Lower lobe of right lung (tissue), 2 donors: ENCODE measurements around the gene GABRB3. TPM values are rescaled to one million over a fixed set of nuclear protein-coding genes. Genes with fewer than 3 reads are reported as not detected.

Experiments used
- ATAC-seq, 2 donors: fragments of 200-7000 bp; cut with Tn5 transposase; one replicate each; pipeline ENCODE4 v1.9.1; 2020 to 2022; ENCODE audit warnings: mild to moderate bottlenecking in 2 of 2, moderate library complexity in 2 of 2
- DNase-seq: peaks from one replicate; pipeline ENCODE4 v3.0.0-alpha.2; 2020
- H3K27ac ChIP-seq: fragments of 200-600 bp; one replicate; pipeline ENCODE4 v1.8.0; 2022
- H3K27me3 ChIP-seq: fragments of 200-600 bp; one replicate; pipeline ENCODE4 v1.8.0; 2022; ENCODE audit warnings: low read depth
- H3K36me3 ChIP-seq: fragments of 200-600 bp; one replicate; pipeline ENCODE4 v1.8.0; 2022; ENCODE audit warnings: mild to moderate bottlenecking
- H3K4me1 ChIP-seq: fragments of 200-600 bp; one replicate; pipeline ENCODE4 v1.8.0; 2022
- H3K4me3 ChIP-seq: fragments of 200-600 bp; one replicate; pipeline ENCODE4 v1.8.0; 2022; ENCODE audit warnings: mild to moderate bottlenecking
- H3K9me3 ChIP-seq: fragments of 200-600 bp; one replicate; pipeline ENCODE4 v1.8.0; 2022
- CTCF ChIP-seq: fragments of 200-600 bp; IDR thresholded peaks from one replicate; pipeline ENCODE4 v1.8.0; 2022; ENCODE audit warnings: antibody characterized with exemption, mild to moderate bottlenecking
- intact Hi-C: fragments of 100-400 bp; cut with DNase I; formaldehyde crosslinking; loops from one replicate; pipeline ENCODE4 v1.11.0; 2022
- total RNA-seq: library from RNA; stranded (reverse); fragmentation: NEBNext Ultra II Directional; extraction: Animal tissue kit (Norgen Biotek cat#: 25700); gene quantifications from one replicate; pipeline ENCODE4 v1.2.1, GENCODE V29; 2021
- donor health status: DM: no; HTN: yes; CAD: no; lungs with severe emphysema.

Gene GABRB3
- total RNA-seq, 1 donor from 2014 or later, result 5.5 TPM

DNA sequence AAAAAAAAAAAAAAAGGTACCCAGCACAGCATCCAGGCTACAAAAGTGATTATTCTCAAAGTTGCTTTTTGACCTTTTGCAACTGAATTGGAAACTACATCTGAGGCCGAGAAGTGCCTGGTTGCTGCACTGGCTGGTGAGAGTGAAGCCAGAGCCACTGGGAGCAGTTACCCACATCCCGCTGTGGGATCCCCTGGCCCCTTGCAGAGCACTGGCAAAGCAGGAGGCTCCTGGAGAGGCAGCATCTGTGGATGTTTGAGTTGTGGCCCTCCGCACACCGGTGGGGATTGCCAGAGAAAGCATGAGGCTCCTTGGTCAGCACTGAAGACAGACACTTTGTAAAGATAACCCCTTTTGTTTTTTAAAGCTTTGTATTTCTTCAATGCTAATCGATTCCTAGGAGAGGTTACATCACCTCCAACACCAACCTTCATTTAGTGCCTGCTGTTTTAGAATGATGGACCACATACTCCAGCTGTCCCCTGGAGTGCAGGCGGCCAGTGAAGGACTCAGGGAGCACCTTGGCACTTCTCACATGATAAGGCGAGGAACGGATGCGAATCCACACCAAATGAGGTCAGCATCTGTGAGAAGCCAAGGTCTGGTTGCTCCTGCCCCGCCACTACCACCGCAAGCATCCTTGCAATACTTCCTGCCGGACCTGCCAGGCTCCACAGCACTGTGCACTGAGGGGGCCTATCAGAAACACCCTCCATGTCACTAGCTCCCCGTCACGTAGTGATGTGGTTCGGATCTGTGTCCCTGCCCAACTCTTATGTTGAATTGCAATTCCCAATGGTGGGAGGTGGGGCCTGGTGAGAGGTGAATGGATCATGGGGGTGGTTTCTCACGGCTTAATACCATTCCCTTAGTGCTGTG, 256.5 kb downstream of the GABRB3 start:
- no peaks in the 10 kb centered on the region for H3K4me1 ChIP-seq
- DNase-seq (no peak), ATAC-seq (no peak)
- intact Hi-C loops, result no loop called here
- no peaks in the 10 kb centered on the region for H3K9me3 ChIP-seq
- no peak overlapping the region for H3K4me3 ChIP-seq
- no peaks in the 10 kb centered on the region for H3K27me3 ChIP-seq
- TF ChIP-seq CTCF, result no peak
- no peak overlapping the region for H3K27ac ChIP-seq
- no peaks in the 10 kb centered on the region for H3K36me3 ChIP-seq

DNA sequence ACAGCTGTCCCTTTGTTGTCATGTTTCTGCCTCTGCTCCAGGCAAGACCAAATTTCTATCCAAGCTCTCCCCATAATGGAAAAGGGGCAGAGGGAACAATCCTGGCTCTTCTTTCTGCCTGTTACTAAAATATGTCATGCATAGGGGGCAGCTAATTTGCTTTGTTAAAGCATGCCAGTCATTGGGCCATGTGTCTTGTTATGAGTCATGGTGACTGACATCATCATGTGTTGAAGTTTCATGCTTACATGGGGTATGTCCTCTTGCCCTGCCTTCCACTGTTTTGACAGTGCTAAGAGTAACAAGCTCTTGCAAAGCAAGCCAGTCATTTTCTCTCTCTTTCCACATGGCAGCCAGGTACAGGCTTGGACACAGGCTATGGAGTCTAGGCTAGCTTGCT, 268.9 kb downstream of the GABRB3 start:
- H3K4me1 ChIP-seq, result no peaks in the 10 kb centered on the region
- TF ChIP-seq CTCF, result no peak
- no peaks in the 10 kb centered on the region for H3K36me3 ChIP-seq
- DNase-seq, result no peak
- H3K9me3 ChIP-seq, result no peaks in the 10 kb centered on the region
- ATAC-seq, result no peak
- H3K27ac ChIP-seq, result no peak overlapping the region
- intact Hi-C loops, result no loop called here
- H3K4me3 ChIP-seq, result no peak overlapping the region
- no peaks in the 10 kb centered on the region for H3K27me3 ChIP-seq

Other genes starting within 250 kb of the GABRB3 start
- not detected for gene GABRA5, start 94.0 kb upstream of the GABRB3 start, total RNA-seq
- gene GABRG3, start 198.1 kb upstream of the GABRB3 start, total RNA-seq, result not detected